ENCODE data around the gene PDPK1.

GRCh38 chr16:2537451-2538379, at the start of gene PDPK1:
- TF ChIP-seq CTCF (IDR thresholded peaks at IDR 0.05) (no peak), POLR2A (IDR thresholded peaks at IDR 0.05) (peak in 1 of 2 donors; percentile 48)

Measured in suprapubic skin (tissue), 3 donors.